Stimulated activated naive CD4-positive, alpha-beta T cell (primary cell): ENCODE data around the gene MYO5A.

Source experiments
- DNase-seq, 6 experiments: peaks; one replicate each; lab custom pipeline; 2025; lab: John Stamatoyannopoulos, UW

MYO5A gene

GRCh38 chr15:52362497-52362896 lies 166.2 kb downstream of the MYO5A start:
- no peak for DNase-seq

GRCh38 chr15:52361975-52362494 lies 166.6 kb downstream of the MYO5A start:
- no peak for DNase-seq

- no peak for DNase-seq
These were observed 167.2 kb downstream of the MYO5A start for GRCh38 chr15:52361494-52361893.

GRCh38 chr15:52360229-52361203 lies 168.2 kb downstream of the MYO5A start:
- DNase-seq, result no peak

GRCh38 chr15:52359722-52360121 lies 169.0 kb downstream of the MYO5A start:
- no peak for DNase-seq

- no peak for DNase-seq
These were observed 170.7 kb downstream of the MYO5A start for GRCh38 chr15:52357949-52358348.

GRCh38 chr15:52352086-52352485 lies 176.6 kb downstream of the MYO5A start:
- no peak for DNase-seq

GRCh38 chr15:52351206-52351908 lies 177.3 kb downstream of the MYO5A start:
- DNase-seq, result no peak

- DNase-seq, result peak in 1 of 6 experiments; percentile 0
These were observed 178.3 kb downstream of the MYO5A start for GRCh38 chr15:52350423-52350822.

GRCh38 chr15:52349052-52349700 lies 179.5 kb downstream of the MYO5A start:
- no peak for DNase-seq

GRCh38 chr15:52348056-52348745 lies 180.5 kb downstream of the MYO5A start:
- DNase-seq, result no peak

GRCh38 chr15:52344592-52344991 lies 184.1 kb downstream of the MYO5A start:
- DNase-seq, result no peak

- DNase-seq, result no peak
These were observed 184.8 kb downstream of the MYO5A start for GRCh38 chr15:52343831-52344230.

- no peak for DNase-seq
These were observed 188.6 kb downstream of the MYO5A start for GRCh38 chr15:52340093-52340492.

- no peak for DNase-seq
These were observed 189.8 kb downstream of the MYO5A start for GRCh38 chr15:52338891-52339290.

- DNase-seq, result no peak
These were observed 190.6 kb downstream of the MYO5A start for GRCh38 chr15:52338058-52338457.

- no peak for DNase-seq
These were observed 191.4 kb downstream of the MYO5A start for GRCh38 chr15:52337198-52337853.

GRCh38 chr15:52336529-52336928 lies 192.2 kb downstream of the MYO5A start:
- no peak for DNase-seq

- DNase-seq, result no peak
These were observed 194.1 kb downstream of the MYO5A start for GRCh38 chr15:52334491-52335160.

- peak in 5 of 6 experiments; percentile 3 to 67 (median 49) for DNase-seq
These were observed 197.0 kb downstream of the MYO5A start for GRCh38 chr15:52331490-52332240.
